ENCODE results near the gene CACHD1. TPM values are rescaled to one million over a fixed set of nuclear protein-coding genes. Genes with fewer than 3 reads are reported as not detected.

The CACHD1 gene
- polyA plus RNA-seq, 1 of the 3 experiments (the other 2 are of a cell fraction) = 2.2 TPM

DNA sequence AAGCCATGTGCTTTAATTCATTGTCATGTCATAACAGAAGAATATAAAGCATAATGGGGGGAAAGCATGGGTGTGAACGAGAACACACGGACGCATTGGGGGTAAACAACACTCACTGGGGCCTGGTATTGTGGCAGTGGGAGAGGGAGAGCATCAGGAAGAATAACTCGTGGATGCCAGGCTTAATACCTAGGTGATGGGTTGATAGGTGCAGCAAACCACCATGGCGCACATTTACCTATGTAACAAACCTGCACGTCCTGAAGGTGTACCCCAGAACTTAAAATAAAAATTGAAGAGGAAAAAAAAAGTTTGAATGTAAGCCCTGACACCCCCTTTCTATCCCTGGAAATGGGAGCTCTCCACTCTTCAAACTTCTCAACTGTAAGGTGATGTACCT, 34.9 kb upstream of the CACHD1 start (continued):
- TF ChIP-seq CHD2 (IDR thresholded peaks at IDR 0.05; ENCODE audit: low read length, partially characterized antibody) = no peak
- TF ChIP-seq, protein P1, sequence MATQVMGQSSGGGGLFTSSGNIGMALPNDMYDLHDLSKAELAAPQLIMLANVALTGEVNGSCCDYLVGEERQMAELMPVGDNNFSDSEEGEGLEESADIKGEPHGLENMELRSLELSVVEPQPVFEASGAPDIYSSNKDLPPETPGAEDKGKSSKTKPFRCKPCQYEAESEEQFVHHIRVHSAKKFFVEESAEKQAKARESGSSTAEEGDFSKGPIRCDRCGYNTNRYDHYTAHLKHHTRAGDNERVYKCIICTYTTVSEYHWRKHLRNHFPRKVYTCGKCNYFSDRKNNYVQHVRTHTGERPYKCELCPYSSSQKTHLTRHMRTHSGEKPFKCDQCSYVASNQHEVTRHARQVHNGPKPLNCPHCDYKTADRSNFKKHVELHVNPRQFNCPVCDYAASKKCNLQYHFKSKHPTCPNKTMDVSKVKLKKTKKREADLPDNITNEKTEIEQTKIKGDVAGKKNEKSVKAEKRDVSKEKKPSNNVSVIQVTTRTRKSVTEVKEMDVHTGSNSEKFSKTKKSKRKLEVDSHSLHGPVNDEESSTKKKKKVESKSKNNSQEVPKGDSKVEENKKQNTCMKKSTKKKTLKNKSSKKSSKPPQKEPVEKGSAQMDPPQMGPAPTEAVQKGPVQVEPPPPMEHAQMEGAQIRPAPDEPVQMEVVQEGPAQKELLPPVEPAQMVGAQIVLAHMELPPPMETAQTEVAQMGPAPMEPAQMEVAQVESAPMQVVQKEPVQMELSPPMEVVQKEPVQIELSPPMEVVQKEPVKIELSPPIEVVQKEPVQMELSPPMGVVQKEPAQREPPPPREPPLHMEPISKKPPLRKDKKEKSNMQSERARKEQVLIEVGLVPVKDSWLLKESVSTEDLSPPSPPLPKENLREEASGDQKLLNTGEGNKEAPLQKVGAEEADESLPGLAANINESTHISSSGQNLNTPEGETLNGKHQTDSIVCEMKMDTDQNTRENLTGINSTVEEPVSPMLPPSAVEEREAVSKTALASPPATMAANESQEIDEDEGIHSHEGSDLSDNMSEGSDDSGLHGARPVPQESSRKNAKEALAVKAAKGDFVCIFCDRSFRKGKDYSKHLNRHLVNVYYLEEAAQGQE (IDR thresholded peaks at IDR 0.05; ENCODE audit: low read depth, low read length) = no peak
- TF ChIP-seq, protein P2, sequence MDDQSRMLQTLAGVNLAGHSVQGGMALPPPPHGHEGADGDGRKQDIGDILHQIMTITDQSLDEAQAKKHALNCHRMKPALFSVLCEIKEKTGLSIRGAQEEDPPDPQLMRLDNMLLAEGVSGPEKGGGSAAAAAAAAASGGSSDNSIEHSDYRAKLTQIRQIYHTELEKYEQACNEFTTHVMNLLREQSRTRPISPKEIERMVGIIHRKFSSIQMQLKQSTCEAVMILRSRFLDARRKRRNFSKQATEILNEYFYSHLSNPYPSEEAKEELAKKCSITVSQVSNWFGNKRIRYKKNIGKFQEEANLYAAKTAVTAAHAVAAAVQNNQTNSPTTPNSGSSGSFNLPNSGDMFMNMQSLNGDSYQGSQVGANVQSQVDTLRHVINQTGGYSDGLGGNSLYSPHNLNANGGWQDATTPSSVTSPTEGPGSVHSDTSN (IDR thresholded peaks at IDR 0.05) = no peak

DNA sequence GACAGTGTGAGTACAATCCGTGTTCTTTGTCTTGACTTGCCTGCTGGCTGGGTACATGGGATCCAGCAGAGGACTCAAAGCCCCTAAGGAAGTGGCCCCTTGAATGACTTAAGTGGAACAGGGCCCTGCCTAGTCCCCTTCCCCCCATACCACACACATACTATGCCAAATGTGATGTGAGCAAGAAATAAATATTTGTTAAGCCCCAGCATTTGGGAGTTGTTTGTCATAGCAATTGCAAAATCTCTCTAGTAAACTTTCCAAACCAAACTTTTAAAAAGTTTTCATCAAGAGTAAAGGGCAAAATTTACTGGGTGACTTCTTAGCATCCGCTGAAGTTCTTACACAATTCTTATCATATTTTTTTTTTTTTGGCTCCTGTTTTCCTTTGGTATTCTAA, 32.5 kb upstream of the CACHD1 start:
- TF ChIP-seq NFIC (IDR thresholded peaks at IDR 0.05; ENCODE audit: borderline replicate concordance) (no peak), NRF1 (IDR thresholded peaks at IDR 0.05; ENCODE audit: low read depth, low read length) (no peak), CHD2 (IDR thresholded peaks at IDR 0.05; ENCODE audit: low read length, partially characterized antibody) (no peak), TCF12 (IDR thresholded peaks at IDR 0.05) (no peak), MXI1 (IDR thresholded peaks at IDR 0.05; ENCODE audit: low read depth, low read length) (no peak), RCOR1 (IDR thresholded peaks at IDR 0.05; ENCODE audit: low read length) (no peak), SMC3 (IDR thresholded peaks at IDR 0.05; ENCODE audit: low read depth, low read length) (no peak), POLR2AphosphoS5 (IDR thresholded peaks at IDR 0.05; ENCODE audit: low read depth, low read length) (no peak), RFX5 (IDR thresholded peaks at IDR 0.05; ENCODE audit: low read length) (no peak), JUND (IDR thresholded peaks at IDR 0.05) (no peak), TEAD4 (IDR thresholded peaks at IDR 0.05; ENCODE audit: borderline replicate concordance, insufficient read depth) (no peak), MEF2A (IDR thresholded peaks at IDR 0.05; ENCODE audit: borderline replicate concordance, low read depth) (no peak), TAF1 (IDR thresholded peaks at IDR 0.05; ENCODE audit: borderline replicate concordance, low read depth, low read length) (no peak), FOXM1 (IDR thresholded peaks at IDR 0.05; ENCODE audit: low read depth) (no peak)
- TF ChIP-seq, protein P3, sequence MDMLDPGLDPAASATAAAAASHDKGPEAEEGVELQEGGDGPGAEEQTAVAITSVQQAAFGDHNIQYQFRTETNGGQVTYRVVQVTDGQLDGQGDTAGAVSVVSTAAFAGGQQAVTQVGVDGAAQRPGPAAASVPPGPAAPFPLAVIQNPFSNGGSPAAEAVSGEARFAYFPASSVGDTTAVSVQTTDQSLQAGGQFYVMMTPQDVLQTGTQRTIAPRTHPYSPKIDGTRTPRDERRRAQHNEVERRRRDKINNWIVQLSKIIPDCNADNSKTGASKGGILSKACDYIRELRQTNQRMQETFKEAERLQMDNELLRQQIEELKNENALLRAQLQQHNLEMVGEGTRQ (IDR thresholded peaks at IDR 0.05; ENCODE audit: borderline replicate concordance, low read depth, low read length) = no peak
- TF ChIP-seq, protein P4, sequence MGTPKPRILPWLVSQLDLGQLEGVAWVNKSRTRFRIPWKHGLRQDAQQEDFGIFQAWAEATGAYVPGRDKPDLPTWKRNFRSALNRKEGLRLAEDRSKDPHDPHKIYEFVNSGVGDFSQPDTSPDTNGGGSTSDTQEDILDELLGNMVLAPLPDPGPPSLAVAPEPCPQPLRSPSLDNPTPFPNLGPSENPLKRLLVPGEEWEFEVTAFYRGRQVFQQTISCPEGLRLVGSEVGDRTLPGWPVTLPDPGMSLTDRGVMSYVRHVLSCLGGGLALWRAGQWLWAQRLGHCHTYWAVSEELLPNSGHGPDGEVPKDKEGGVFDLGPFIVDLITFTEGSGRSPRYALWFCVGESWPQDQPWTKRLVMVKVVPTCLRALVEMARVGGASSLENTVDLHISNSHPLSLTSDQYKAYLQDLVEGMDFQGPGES (IDR thresholded peaks at IDR 0.05; ENCODE audit: low read depth, low read length) = no peak
- TF ChIP-seq, protein P1 (IDR thresholded peaks at IDR 0.05; ENCODE audit: low read depth, low read length) = no peak
- TF ChIP-seq, protein P5, sequence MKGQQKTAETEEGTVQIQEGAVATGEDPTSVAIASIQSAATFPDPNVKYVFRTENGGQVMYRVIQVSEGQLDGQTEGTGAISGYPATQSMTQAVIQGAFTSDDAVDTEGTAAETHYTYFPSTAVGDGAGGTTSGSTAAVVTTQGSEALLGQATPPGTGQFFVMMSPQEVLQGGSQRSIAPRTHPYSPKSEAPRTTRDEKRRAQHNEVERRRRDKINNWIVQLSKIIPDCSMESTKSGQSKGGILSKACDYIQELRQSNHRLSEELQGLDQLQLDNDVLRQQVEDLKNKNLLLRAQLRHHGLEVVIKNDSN (IDR thresholded peaks at IDR 0.05; ENCODE audit: borderline replicate concordance, low read depth) = no peak
- ChIA-PET POLR2A (no interaction called here), CTCF (interaction anchor here (1.0 kb wide), 1 partner anchor 34 kb away, joined by 4 read pairs; no protein-coding TSS in a partner anchor)
- H3F3A ChIP-seq (replicated peaks; ENCODE audit: insufficient read depth) = no peaks in the 10 kb centered on the region
- 70% methylated on average over 2 of the region's 2 CpGs for WGBS (ENCODE audit: low lambda C conversion rate)
- H3K4me1 ChIP-seq (ENCODE audit: control insufficient read depth in 1 of 2, insufficient read depth in 2 of 2, low read depth in 1 of 2, low read length in 1 of 2) = no peaks in the 10 kb centered on the region; a peak in 1 of 4 replicates
- no peaks in the 10 kb centered on the region for H3K36me3 ChIP-seq (replicated peaks in 1 of 2; ENCODE audit: control insufficient read depth in 1 of 2, insufficient read depth in 2 of 2, low read length in 1 of 2)
- H2AFZ ChIP-seq (ENCODE audit: low read depth) = no peak overlapping the region
- no peaks in the 10 kb centered on the region for H3K9me3 ChIP-seq
- no peaks in the 10 kb centered on the region for H3K79me2 ChIP-seq (ENCODE audit: insufficient read depth)
- no peak overlapping the region for H3K27ac ChIP-seq (ENCODE audit: low read depth in 2 of 2, low read length in 1 of 2)
- no peaks in the 10 kb centered on the region for H3K27me3 ChIP-seq (ENCODE audit: insufficient read depth)
- H3K9ac ChIP-seq = no peak overlapping the region
- no peak for DNase-seq
- no peak overlapping the region for H3K4me2 ChIP-seq
- no peaks in the 10 kb centered on the region for H4K20me1 ChIP-seq (ENCODE audit: insufficient read depth)
- no peaks in the 10 kb centered on the region for H3K9me2 ChIP-seq
- H3K4me3 ChIP-seq (ENCODE audit: low read depth in 2 of 2, low read length in 1 of 2) = no peak overlapping the region
